Fibroblast of skin of scalp (primary cell): Measurements from ENCODE around the gene LCE5A.
"Not testable (repeated sequence)": the region's sequence is repeated elsewhere in the genome, so short reads cannot be mapped to it uniquely, and the experiment has no call there.

Experiments
- DNase-seq: peaks from one replicate; pipeline ENCODE4 v3.0.0-alpha.2; 2013

LCE5A gene

DNA sequence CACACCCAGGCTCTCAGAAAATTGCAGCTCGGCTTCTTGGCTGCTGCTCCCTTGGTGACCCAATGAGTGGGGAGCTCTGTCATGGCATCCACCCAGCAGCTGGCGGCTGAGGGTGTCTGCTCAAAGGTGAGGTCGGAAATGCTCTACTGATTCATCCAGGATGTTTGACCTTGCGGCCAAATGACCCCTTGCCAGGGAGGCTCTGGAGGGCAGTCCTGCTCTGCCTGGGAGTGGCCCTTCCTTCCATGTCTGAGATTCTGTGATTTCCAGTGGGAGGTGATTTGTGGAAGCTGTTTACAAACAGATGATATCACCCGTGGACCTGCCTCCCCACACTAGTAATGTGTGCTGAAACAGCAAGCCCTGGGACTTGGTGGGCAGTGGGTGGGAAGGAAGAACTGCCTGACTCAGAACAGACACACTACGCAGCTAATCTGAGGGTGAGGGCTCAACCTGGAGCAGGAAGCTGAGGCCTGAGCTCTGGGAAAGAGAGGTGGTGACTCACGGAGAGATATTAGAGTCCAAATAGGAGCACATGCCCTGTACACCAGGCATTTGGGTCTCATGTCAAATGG is 6.7 kb downstream of the LCE5A start:
- no peak for DNase-seq

DNA sequence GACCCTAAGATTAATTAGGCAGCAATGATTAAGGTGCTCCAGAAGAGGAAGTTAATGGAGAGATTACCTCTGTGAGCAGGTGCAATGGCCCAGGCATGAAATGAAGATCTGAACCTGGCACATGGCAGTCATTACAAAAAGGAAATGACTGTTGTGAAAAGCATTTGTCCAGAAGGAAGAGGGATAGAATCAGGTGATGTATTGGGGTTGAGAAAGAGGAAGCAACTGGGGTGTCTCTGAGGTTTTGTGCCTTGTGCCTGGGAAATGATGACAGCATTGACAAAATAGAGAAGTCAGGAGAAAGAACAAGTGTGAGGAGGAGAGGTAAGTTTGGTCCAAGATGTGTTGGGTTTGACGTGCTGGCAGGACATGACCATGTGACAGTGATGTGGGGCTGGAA is 9.2 kb downstream of the LCE5A start:
- no peak for DNase-seq

DNA sequence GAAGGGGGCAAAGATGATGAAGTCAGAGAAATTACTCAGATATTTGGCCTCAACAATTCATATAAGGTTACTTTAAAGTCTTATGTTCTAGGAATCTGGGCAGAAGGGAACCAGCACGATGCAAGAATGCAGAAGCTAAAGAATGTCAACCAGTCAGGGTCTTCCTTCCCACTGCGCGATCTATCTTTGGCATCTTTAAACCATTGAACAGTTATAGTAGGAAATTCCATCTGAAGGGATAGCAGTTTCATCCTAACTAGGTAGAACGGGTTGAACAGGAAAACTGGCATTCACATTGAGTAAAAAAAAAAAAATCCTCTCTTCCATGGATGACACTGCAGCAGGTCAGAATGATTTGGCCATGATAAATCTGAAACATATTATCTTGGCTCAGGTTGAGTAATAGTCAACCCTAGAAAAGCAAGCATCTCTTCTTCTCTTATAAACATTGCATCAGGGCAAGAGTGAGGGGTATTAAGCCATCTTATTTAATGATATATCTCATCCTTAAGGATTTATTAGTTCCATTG is 10.0 kb downstream of the LCE5A start:
- DNase-seq, result no peak

DNA sequence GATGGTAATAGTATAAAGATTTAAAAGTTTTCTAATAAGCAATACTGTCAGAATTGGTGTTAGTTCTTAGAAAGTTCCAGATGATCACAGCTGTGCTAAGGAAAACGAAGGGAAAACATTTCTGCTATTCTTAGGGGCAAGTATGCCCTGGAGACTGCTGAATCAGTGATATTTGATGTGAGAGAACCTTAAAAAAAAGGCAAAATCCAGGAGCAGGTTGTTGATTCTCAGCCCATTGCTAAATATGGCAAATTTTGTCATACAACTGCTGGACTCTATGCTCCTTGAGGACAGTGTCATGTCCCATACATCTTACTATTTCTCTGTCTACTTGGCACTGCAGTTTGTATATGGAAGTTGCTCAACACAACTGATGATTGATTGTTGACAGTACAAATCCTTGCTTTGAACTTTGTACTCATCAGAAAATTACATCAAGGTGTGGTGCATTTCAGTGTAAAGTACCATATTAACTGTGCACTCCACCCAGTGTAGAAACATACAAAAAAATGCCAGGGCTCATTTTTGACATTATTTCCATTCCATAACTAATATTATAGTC is 14.6 kb downstream of the LCE5A start:
- DNase-seq, result no peak

DNA sequence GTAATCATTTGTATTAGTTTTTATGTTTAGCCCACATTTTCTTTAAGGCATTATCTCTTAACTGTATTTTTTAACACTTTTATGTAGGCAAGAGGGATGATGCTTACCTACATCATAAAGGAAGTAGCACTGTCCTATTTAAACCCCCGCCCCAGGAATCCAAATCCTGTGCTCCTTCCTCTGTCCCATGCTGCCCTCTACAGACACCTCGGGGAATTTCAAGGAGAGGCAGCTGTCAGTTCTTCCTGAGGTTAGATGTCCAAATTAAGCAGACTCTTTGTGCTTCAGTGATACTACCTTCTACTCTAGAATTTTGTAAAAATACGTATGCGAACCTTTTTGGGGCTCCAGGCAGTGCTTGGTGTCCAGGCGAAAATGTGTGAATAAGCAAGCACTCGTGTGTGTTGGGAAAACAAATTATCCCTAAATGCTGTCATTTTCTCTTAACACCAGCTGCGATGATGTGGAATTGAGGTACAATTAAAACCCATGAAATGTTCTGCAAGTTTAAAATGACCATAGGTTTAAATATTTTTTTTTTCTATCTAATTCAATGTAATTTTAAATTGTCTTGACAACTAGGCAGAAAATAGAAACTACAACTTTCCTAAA is 22.8 kb downstream of the LCE5A start:
- DNase-seq, result no peak

DNA sequence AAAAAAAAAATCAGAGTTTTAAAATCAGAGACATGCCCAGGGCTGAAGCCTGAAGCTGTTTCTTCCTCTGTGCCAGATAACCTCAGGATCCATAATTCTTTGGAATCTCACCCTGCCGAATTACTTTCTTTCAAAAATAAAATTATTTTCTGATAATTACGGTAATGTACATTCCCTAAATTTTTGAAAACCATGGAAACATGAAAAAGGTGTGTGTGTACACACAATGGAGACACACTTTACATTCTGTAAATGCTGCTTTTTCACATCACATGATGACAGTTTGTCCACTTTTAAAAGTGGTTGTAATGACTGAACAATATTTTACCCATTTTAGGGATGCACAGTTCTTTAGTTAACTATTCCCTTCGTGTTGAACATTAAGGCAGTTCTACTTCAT is 25.2 kb downstream of the LCE5A start:
- DNase-seq, result no peak

DNA sequence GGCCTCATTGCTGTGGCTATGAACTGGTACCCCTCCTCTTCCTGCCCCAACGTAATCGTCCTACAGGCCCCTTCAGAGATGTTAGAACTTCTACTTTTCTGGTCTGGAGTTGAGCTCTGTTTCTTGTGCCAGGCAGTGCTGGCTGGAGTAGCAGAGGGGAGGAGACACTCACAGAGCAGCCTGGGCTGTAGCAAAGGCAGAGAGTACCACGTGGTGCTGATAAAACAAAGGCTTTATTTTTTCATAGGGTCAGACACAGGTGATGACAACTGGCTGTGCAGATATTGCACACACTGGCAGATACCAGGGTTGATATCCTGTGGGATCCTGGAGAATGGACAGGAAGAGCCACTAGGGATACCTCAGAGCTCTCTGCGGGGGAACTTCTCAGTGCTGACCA is 26.9 kb downstream of the LCE5A start:
- no peak for DNase-seq

DNA sequence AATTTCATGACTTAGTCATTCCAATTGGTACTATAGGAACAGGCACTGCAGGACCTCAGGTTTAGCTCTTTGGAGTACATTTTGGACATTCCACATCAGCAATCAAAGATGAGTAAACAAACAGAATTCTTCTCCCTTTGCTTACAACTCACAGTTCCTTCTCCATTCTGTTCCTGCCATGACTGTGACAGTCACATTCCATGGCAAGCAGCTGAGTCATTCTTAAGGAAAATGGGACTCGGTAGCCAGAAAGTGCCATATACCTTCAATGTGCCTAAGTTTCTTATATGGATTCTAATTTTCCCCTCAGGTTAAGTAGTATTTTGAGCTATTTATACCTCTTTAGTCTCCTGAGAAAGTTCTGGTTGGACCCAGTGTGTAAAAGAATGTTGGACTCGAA is 29.3 kb downstream of the LCE5A start:
- no peak for DNase-seq

DNA sequence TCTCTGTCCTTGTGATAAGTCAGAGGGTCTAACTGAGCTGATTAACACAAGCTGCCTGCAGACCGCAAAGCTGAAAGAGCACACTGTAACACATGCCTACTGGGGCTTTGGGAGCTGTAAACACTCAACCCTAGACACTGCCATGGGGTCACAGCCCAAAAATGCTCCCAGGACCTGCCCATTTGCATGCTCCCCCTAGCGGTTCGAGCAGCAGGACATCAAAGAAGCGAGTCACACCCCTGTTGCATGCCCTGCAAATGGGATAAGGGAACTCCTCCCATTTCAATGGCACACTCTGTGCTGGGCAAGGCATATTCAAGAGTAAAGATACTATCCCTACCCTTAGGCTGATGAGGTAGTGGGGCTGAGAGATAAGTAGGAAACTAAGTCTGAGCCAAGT is 33.2 kb downstream of the LCE5A start:
- DNase-seq, result no peak

DNA sequence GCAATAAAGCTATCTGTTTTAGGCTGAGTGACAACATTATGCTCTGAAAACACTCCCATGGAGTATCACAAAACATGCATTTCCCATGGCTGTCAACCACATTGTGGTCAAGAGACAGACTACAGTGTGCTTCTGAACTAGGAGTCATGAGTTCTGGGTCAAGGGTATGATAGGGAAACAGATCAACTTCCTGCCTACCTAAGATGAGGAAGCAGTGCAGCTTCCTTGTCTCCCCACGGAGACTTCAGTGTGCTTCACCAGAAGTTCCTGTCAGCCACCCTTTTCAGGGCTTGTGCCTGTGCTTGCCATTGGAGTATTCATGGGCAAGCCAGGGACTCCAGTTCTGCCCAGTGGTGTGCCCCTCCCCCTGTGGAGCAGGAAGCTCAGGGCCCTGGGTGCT is 36.1 kb downstream of the LCE5A start:
- no peak for DNase-seq

DNA sequence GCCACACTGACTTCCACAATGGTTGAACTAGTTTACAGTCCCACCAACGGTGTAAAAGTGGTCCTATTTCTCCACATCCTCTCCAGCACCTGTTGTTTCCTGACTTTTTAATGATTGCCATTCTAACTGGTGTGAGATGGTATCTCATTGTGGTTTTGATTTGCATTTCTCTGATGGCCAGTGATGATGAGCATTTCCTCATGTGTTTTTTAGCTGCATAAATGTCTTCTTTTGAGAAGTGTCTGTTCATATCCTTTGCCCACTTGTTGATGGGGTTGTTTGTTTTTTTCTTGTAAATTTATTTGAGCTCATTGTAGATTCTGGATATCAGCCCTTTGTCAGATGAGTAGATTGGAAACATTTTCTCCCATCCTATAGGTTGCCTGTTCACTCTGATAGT is 37.8 kb downstream of the LCE5A start:
- not testable (repeated sequence) for DNase-seq
